Keratinocyte (primary cell): ENCODE data around the gene FSD1. TPM values are rescaled to one million over a fixed set of nuclear protein-coding genes. Genes with fewer than 3 reads are reported as not detected.
"Not testable (repeated sequence)": the region's sequence is repeated elsewhere in the genome, so short reads cannot be mapped to it uniquely, and the experiment has no call there.

ENCODE experiments used
- DNase-seq: peaks from one replicate; pipeline ENCODE4 v3.0.0-alpha.2; 2011; ENCODE audit warnings: low read depth, missing footprints, low spot score
- FAIRE-seq: peaks from 2 replicates; lab custom pipeline; 2011; peaks lifted over from hg19 to GRCh38; lab: Jason Lieb, UNC
- H2AFZ ChIP-seq: 2 replicates; pipeline ENCODE4 v1.6.0; 2012; ENCODE audit warnings: low read length, control low read depth, inconsistent platforms; ENCODE audit not compliant: control insufficient read depth
- H3K27ac ChIP-seq: 2 replicates; pipeline ENCODE4 v1.5.1; 2011; ENCODE audit warnings: low read length; ENCODE audit not compliant: control insufficient read depth, insufficient read depth
- H3K27me3 ChIP-seq: 3 replicates; pipeline ENCODE4 v1.6.0; 2011; ENCODE audit warnings: low read length; ENCODE audit not compliant: control insufficient read depth, insufficient read depth; ENCODE audit errors: extremely low read depth
- H3K36me3 ChIP-seq, 2 experiments: 2 replicates in 1 of 2; 3 replicates in 1 of 2; pipeline ENCODE4 v1.5.1; 2011; ENCODE audit warnings: low read length in 2 of 2, mild to moderate bottlenecking in 1 of 2; ENCODE audit not compliant: control insufficient read depth in 2 of 2, insufficient read depth in 2 of 2; ENCODE audit errors: extremely low read depth in 1 of 2
- H3K4me1 ChIP-seq: 3 replicates; pipeline ENCODE4 v1.5.1; 2011; ENCODE audit warnings: low read length; ENCODE audit not compliant: control insufficient read depth, insufficient read depth; ENCODE audit errors: extremely low read depth
- H3K4me2 ChIP-seq: 3 replicates; pipeline ENCODE4 v1.6.0; 2011; ENCODE audit warnings: low read depth, low read length; ENCODE audit not compliant: control insufficient read depth, insufficient read depth; ENCODE audit errors: extremely low read depth
- H3K4me3 ChIP-seq, 3 experiments: fragments of 200-600 bp in 1 of 3; sonication (generic) in 1 of 3; 2 replicates in 2 of 3; 3 replicates in 1 of 3; pipeline ENCODE4 v1.5.1; 2011 to 2016; ENCODE audit warnings: low read length in 3 of 3, mild to moderate bottlenecking in 3 of 3, control low read depth in 2 of 3, inconsistent platforms in 1 of 3, low read depth in 1 of 3, mixed read lengths in 1 of 3, mixed run types in 1 of 3, moderate library complexity in 1 of 3; ENCODE audit not compliant: control insufficient read depth in 2 of 3, insufficient read depth in 2 of 3; ENCODE audit errors: extremely low read depth in 1 of 3
- H3K79me2 ChIP-seq: 2 replicates; pipeline ENCODE4 v1.6.0; 2012; ENCODE audit warnings: low read length; ENCODE audit not compliant: control insufficient read depth, insufficient read depth
- H3K9ac ChIP-seq: 3 replicates; pipeline ENCODE4 v1.6.0; 2011; ENCODE audit warnings: low read length; ENCODE audit not compliant: control insufficient read depth, insufficient read depth; ENCODE audit errors: extremely low read depth
- H3K9me1 ChIP-seq: 3 replicates; pipeline ENCODE4 v1.6.0; 2011; ENCODE audit warnings: low read length; ENCODE audit not compliant: control insufficient read depth, insufficient read depth; ENCODE audit errors: extremely low read depth
- H3K9me3 ChIP-seq: 2 replicates; pipeline ENCODE4 v1.5.1; 2012; ENCODE audit warnings: low read depth, low read length; ENCODE audit not compliant: control insufficient read depth
- H4K20me1 ChIP-seq: 3 replicates; pipeline ENCODE4 v1.6.0; 2011; ENCODE audit warnings: low read length; ENCODE audit not compliant: control insufficient read depth, insufficient read depth; ENCODE audit errors: extremely low read depth
- EZH2 ChIP-seq: IDR thresholded peaks from one replicate; pipeline ENCODE4 v1.6.1; 2012; ENCODE audit warnings: inconsistent platforms, mild to moderate bottlenecking, low read length, moderate library complexity
- dilution Hi-C: fragments of 300-500 bp; cut with MboI; formaldehyde crosslinking; loops from one replicate; pipeline ENCODE4 v1.7.0; 2020; ENCODE audit warnings: low sequenced_read_pairs; ENCODE audit not compliant: extremely low pct_ligation_motif_present
- polyA plus RNA-seq, 5 experiments: library from polyadenylated mRNA; depleted of rRNA in 3 of 5; stranded (reverse) in 3 of 5; stranded (forward) in 1 of 5; unstranded in 1 of 5; fragments of >200 nt; gene quantifications; 1 replicate in 1 of 5; 2 replicates in 3 of 5; 3 replicates in 1 of 5; pipeline versions ENCODE4 v1.2.1 to v1.2.3, GENCODE V29; 2011 to 2012; ENCODE audit warnings: missing spikeins in 2 of 5, low read depth in 1 of 5, low replicate concordance in 1 of 5
- TF ChIP-seq, protein P1 (sequence below), 3 experiments: IDR thresholded peaks in 1 of 3; conservative IDR thresholded peaks in 1 of 3; optimal IDR thresholded peaks in 1 of 3; 2 replicates in 2 of 3; 3 replicates in 1 of 3; pipeline versions ENCODE3 to v1.5.1; 2011; ENCODE audit warnings: low read length in 3 of 3, mild to moderate bottlenecking in 3 of 3, moderate library complexity in 2 of 3, control low read depth in 1 of 3, inconsistent platforms in 1 of 3; ENCODE audit not compliant: insufficient read depth in 2 of 3; ENCODE audit errors: extremely low read depth in 1 of 3

FSD1 gene
- polyA plus RNA-seq, 1 donor (not counting 4 experiments of a cell fraction or from before 2014, with no cell fraction given) = 0.49 TPM

- TF ChIP-seq EZH2 = no peak
- TF ChIP-seq, protein P1, sequence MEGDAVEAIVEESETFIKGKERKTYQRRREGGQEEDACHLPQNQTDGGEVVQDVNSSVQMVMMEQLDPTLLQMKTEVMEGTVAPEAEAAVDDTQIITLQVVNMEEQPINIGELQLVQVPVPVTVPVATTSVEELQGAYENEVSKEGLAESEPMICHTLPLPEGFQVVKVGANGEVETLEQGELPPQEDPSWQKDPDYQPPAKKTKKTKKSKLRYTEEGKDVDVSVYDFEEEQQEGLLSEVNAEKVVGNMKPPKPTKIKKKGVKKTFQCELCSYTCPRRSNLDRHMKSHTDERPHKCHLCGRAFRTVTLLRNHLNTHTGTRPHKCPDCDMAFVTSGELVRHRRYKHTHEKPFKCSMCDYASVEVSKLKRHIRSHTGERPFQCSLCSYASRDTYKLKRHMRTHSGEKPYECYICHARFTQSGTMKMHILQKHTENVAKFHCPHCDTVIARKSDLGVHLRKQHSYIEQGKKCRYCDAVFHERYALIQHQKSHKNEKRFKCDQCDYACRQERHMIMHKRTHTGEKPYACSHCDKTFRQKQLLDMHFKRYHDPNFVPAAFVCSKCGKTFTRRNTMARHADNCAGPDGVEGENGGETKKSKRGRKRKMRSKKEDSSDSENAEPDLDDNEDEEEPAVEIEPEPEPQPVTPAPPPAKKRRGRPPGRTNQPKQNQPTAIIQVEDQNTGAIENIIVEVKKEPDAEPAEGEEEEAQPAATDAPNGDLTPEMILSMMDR (optimal IDR thresholded peaks at IDR 0.05 in 1 of 3, IDR thresholded peaks at IDR 0.05 in 1 of 3, conservative IDR thresholded peaks at IDR 0.05 in 1 of 3; ENCODE audit: extremely low read depth in 1 of 3, insufficient read depth in 2 of 3, low read length in 3 of 3) = no peak
- FAIRE-seq (no peak), DNase-seq (no peak)
- no peak overlapping the region for H3K4me2 ChIP-seq
- peaks cover under 1% of the 10 kb centered on the region for H3K27me3 ChIP-seq
- H3K9ac ChIP-seq = no peak overlapping the region
- H2AFZ ChIP-seq = no peak overlapping the region
- dilution Hi-C loops = no loop called here
- peaks cover 10 to 11% of the 10 kb centered on the region in 2 experiments for H3K36me3 ChIP-seq
- H3K4me1 ChIP-seq = no peaks in the 10 kb centered on the region
- no peak overlapping the region for H3K4me3 ChIP-seq
- no peak overlapping the region for H3K27ac ChIP-seq
- no peaks in the 10 kb centered on the region for H3K79me2 ChIP-seq
- no peaks in the 10 kb centered on the region for H4K20me1 ChIP-seq
- no peaks in the 10 kb centered on the region for H3K9me1 ChIP-seq
- peaks cover 1% of the 10 kb centered on the region for H3K9me3 ChIP-seq
Observed at GRCh38 chr19:4272894-4273293, 31.5 kb upstream of the FSD1 start.

GRCh38 chr19:4274321-4274686 lies 30.1 kb upstream of the FSD1 start:
- H3K79me2 ChIP-seq, H3K9ac ChIP-seq, H3K4me2 ChIP-seq, H2AFZ ChIP-seq, dilution Hi-C loops, H3K4me3 ChIP-seq, H3K27ac ChIP-seq, H3K9me1 ChIP-seq, FAIRE-seq, H4K20me1 ChIP-seq, H3K4me1 ChIP-seq, H3K36me3 ChIP-seq, H3K9me3 ChIP-seq, DNase-seq: not testable (repeated sequence)
- H3K27me3 ChIP-seq = peaks cover 12% of the 10 kb centered on the region

DNA sequence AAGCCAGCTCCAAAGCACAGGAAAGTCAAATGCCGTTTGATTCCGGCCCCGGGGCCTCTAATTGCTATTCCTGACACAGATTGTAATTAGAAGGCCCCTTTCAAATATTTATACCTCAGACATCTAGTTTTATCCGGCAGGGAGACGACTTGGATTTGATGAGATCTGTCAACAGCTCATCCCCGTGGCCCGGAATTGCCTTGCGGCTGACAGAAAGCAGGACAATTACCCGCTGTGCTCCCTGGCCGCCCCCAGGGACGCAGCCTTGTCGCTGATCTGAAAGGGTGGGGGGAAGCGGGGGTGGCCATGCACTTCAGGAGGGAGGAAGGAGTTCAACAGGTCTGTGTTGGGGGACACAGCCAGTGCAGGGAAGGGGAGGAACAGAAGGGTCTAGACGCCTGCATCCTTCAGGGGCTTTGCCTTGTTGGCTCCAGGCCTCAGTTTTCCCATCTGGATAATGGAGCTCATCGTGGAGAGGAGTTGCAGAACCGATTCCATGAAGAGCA lies 27.2 kb upstream of the FSD1 start:
- H3K79me2 ChIP-seq = no peaks in the 10 kb centered on the region
- no peaks in the 10 kb centered on the region for H3K36me3 ChIP-seq
- no peaks in the 10 kb centered on the region for H3K4me1 ChIP-seq
- H3K9me3 ChIP-seq = no peaks in the 10 kb centered on the region
- TF ChIP-seq, protein P1 (optimal IDR thresholded peaks at IDR 0.05 in 1 of 3, IDR thresholded peaks at IDR 0.05 in 1 of 3, conservative IDR thresholded peaks at IDR 0.05 in 1 of 3; ENCODE audit: extremely low read depth in 1 of 3, insufficient read depth in 2 of 3, low read length in 3 of 3) = no peak
- no peak for TF ChIP-seq EZH2
- no peaks in the 10 kb centered on the region for H4K20me1 ChIP-seq
- H3K4me2 ChIP-seq = no peak overlapping the region
- no peak for FAIRE-seq
- H3K4me3 ChIP-seq = no peak overlapping the region
- dilution Hi-C loops = no loop called here
- no peak overlapping the region for H3K27ac ChIP-seq
- H3K9ac ChIP-seq = no peak overlapping the region
- peaks cover 29% of the 10 kb centered on the region for H3K27me3 ChIP-seq
- no peaks in the 10 kb centered on the region for H3K9me1 ChIP-seq
- no peak for DNase-seq
- H2AFZ ChIP-seq = no peak overlapping the region
